DMS153 treated with DMSO at 0.1 percent for 48 hours (cell line): ENCODE results near the gene MYO15B.
"Not testable (repeated sequence)": the region's sequence is repeated elsewhere in the genome, so short reads cannot be mapped to it uniquely, and the experiment has no call there.

Experiments used
- DNase-seq: peaks from one replicate; lab custom pipeline; 2025; ENCODE audit not compliant: unreplicated experiment; lab: John Stamatoyannopoulos, UW

Gene MYO15B

GRCh38 chr17:75575197-75575596, 12.4 kb upstream of the MYO15B start:
- no peak for DNase-seq

GRCh38 chr17:75575728-75576127, 11.9 kb upstream of the MYO15B start:
- no peak for DNase-seq

DNA sequence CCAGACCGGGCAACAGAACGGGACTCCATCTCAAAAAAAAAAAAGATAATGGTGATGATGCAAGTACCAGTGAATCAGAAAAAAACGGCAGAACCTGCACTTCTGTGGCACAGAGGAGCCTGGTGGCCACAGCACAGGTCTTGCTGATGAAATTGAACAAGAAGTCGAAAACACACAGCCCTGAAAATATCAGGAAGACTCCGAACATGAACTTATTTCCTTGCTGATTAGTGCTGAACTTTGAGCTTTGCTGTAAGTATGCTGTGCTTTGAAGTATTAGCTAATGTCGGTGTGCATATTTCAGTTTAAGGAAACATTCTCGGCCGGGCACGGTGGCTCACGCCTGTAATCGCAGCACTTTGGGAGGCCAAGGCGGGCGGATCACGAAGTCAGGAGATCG, 10.9 kb upstream of the MYO15B start:
- no peak for DNase-seq

GRCh38 chr17:75581121-75581725, 6.4 kb upstream of the MYO15B start:
- not testable (repeated sequence) for DNase-seq

DNA sequence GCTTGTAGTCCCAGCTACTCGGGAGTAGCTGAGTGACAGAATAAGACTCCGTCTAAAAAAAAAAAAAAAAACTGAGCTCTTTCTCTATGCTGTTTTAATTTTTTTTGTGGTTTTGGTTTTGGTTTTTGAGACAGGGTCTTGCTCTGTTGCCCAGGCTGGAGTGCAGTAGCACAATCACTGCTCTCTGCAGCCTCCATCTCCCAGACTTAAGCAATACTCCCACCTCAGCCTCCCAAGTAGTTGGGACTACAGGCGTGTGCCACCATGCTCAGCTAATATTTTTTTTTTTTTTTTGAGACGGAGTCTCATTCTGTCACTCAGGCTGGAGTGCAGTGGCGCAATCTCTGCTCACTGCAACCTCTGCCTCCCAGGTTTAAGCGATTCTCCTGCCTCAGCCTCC, 4.4 kb upstream of the MYO15B start:
- DNase-seq: not testable (repeated sequence)

- no peak for DNase-seq
Observed at GRCh38 chr17:75584849-75585175, 2.8 kb upstream of the MYO15B start.

GRCh38 chr17:75588596-75589011, 1.0 kb downstream of the MYO15B start:
- no peak for DNase-seq

- peak; percentile 87 for DNase-seq
Observed at GRCh38 chr17:75589012-75589918, 1.7 kb downstream of the MYO15B start.

GRCh38 chr17:75589919-75590303, 2.3 kb downstream of the MYO15B start:
- DNase-seq: no peak

DNA sequence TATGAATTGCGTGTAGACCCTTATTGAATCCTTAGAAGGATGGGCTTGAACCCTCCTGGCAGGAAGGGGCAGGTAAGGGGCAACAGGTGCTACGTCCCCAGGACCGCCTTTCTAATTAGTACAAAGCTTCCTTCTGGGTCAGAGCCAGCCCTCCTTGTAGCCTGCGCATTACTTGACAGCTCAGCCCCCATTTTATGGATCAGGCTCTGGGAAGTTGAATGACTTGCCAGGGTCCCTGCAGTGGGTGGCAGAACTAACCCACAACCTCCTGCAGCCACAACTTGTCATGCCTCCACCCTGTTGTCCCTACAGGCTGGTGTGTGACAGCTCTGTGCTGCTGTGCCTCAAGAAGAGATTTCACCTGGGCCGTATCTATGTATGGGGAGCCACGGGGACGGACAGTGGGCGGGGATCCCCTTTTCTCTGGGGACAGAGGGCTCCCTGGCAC, 2.7 kb downstream of the MYO15B start:
- no peak for DNase-seq

GRCh38 chr17:75590849-75591721, 3.5 kb downstream of the MYO15B start:
- no peak for DNase-seq

GRCh38 chr17:75591722-75592302, 4.2 kb downstream of the MYO15B start:
- DNase-seq: no peak

DNA sequence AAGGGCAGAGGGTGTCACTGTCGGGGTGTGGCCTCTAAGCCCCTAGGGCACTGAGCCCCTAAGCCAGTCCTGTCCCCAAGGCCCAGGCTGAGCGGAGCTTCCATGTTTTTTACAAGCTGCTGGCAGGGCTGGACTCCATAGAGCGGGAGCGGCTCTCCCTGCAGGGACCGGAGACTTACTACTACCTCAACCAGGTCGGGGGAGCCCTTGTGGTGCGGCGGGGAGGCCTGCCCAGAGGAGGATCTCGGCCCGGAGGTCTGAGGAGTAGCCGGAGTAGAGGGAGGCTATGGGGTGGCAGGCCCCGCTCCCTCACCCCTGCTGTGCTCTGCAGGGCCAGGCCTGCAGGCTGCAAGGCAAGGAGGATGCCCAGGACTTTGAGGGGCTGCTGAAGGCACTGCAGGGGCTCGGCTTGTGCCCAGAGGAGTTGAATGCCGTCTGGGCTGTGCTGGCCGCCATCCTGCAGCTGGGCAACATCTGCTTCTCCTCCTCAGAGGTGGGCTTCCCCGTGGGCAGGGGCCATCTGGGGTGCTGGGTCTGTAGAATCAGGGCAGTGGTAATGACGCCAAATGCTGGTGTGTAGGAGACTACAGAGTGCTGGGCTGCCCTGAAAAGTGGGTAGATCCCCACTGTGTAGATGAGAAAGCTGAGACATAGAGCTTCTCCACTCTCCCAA, 4.9 kb downstream of the MYO15B start:
- DNase-seq: no peak

DNA sequence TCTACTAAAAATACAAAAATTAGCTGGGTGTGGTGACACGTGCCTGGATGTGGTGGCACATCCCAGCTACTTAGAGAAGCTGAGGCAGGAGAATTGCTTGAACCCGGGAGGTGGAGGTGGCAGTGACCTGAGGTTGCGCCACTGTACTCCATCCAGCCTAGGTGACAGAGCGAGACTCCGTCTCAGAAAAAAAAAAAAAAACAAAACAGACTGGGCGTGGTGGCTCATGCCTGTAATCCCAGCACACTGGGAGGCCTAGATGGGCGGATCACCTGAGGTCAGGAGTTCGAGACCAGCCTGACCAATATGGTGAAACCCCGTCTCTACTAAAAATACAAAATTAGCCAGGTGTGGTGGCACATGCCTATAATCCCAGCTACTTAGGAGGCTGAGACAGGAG, 5.8 kb downstream of the MYO15B start:
- DNase-seq: not testable (repeated sequence)

GRCh38 chr17:75594499-75595283, 7.1 kb downstream of the MYO15B start:
- no peak for DNase-seq

GRCh38 chr17:75595284-75595919, 7.8 kb downstream of the MYO15B start:
- DNase-seq: no peak

DNA sequence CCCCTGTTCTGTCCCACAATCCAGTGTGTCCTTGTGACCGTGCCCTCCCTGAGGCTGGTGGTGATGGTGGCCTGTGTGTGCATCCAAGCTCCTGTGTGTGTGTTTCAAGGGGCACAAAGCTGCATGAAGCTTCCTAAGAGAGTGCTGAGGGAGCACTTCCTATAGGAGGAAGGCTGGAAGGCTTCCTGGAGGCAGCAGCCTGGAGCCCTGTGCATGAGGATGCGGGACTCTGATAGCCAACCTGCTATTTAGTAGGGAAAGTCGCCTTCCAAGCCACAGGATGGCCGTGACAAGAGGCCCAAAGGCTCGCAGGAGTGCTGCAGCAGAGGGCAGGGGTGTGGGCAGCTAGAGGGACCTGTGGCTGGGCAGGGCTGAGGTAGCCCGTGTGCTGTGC, 8.3 kb downstream of the MYO15B start:
- DNase-seq: no peak

DNA sequence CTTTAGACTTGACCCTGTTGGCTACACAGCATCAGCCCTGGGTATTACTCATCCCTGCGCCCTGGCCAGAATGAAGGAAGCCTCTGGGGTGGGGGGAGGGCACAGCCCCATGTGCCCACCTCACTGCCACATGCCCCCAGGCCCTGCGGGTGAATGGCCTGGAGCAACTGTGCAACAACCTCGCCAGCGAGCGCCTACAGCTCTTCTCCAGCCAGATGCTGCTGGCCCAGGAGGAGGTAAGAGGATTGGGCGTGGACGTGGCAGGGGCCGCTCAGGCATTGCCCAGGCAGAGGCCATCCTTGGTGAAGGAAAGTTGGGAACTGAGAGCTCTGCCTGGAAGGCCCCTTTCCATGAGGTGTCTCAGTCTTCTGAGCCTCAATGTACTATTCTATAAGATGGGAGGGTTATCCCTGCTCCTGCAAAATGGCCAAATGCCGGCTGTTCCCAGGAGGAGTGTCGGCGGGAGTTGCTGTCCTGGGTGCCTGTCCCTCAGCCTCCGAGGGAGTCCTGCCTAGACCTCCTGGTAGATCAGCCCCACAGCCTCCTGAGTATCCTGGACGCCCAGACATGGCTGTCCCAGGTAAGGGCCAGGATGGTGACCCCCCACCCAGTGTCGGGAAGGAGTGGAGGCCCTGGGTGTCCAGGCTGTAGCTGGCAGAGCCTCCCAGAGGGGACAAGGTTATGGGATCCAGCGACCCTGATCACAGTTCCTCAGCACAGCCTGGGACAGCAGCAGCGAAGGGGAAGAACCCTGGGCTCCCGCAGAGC, 8.9 kb downstream of the MYO15B start:
- no peak for DNase-seq
